HG03108 (cell line): ENCODE results near the gene KAT7.
A peak's percentile ranks its signal among the peaks of the same experiment; 100 is the strongest.

ENCODE experiments used
- ATAC-seq: cut with Tn5 transposase; IDR thresholded peaks from one replicate; pipeline ENCODE4 v1.9.1; 2021; ENCODE audit warnings: moderate library complexity; ENCODE audit not compliant: unreplicated experiment

Gene KAT7

GRCh38 chr17:49760296-49760695 lies 28.2 kb upstream of the KAT7 start:
- ATAC-seq: no peak

DNA sequence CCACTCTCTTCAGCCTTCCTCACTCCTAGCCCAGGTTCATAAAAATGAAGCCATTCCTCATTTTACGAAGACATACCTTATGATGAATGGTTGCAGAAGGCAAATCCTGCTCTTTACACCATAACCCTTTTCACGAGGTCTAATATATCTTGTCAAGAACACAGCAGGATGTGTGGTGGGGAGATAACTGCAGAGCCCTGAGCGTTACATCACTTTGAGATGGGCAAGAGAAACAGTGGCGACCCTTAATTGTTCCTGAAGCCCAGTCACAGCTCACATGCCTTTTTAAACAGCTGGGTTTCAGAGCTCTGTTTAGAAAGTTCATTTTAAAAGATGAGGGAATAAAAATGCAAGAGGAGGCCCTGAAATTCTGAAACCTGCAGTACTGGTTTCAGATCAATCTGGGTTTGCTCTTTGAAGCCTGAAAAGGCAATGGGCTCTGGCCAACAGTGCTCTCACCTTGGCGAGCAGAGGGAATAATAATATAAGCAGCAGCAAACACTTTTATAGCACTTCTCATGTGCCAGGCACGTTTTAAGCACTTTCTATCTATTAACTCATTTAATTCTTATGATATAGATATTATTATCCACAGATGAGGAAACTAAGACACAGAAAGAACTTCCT lies 27.4 kb upstream of the KAT7 start:
- no peak for ATAC-seq

- ATAC-seq: no peak
These were observed 26.1 kb upstream of the KAT7 start for GRCh38 chr17:49762151-49762941.

DNA sequence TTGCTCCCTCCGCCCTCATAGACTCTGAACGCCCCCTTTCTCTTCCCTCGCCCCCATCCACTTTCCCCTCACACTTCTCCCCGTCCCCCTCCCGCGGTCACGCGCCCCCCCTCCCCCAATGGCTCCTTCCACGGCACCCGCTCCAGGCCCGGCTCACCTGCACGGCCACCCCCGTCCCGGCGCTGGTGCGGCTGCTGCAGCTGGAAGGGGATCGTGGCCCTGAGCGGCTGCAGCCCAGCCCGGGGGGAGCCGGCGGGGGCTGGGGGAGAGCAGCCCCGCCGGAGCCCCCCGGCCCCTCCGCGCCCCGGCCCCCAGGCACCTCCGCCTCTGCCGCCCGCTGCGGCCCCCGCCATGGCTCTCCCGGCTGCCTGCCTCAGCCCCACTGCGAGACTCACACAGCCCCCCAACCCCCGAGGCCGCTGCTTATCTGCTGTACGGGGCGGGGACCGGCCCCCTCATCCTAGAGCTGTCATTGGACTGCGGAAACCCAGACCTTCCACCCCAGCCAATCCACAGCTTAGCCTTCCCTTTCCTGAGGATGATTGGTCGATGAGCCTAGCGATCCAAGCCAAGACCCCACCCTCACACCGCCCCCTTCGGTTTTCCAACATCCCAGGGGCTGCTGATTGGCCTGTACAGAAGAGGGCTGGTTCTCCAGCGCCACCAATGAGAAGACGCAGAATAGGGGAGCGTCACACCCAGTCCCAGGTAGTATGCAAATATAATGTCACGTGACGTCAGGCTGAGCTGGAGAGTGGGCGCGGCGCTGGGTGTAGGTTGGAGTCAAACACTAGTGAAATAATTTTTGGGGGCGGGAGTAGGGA lies 24.5 kb upstream of the KAT7 start, which contains the start of gene FAM117A:
TSS of gene FAM117A (minus strand) at position 397 of the 824 bp plus-strand sequence. CDS start at position 353, 44 bp downstream.
- ATAC-seq: peak; percentile 92

- no peak for ATAC-seq
These were observed 23.8 kb upstream of the KAT7 start for GRCh38 chr17:49764559-49765180.

GRCh38 chr17:49766918-49767530 lies 21.5 kb upstream of the KAT7 start:
- ATAC-seq: no peak

DNA sequence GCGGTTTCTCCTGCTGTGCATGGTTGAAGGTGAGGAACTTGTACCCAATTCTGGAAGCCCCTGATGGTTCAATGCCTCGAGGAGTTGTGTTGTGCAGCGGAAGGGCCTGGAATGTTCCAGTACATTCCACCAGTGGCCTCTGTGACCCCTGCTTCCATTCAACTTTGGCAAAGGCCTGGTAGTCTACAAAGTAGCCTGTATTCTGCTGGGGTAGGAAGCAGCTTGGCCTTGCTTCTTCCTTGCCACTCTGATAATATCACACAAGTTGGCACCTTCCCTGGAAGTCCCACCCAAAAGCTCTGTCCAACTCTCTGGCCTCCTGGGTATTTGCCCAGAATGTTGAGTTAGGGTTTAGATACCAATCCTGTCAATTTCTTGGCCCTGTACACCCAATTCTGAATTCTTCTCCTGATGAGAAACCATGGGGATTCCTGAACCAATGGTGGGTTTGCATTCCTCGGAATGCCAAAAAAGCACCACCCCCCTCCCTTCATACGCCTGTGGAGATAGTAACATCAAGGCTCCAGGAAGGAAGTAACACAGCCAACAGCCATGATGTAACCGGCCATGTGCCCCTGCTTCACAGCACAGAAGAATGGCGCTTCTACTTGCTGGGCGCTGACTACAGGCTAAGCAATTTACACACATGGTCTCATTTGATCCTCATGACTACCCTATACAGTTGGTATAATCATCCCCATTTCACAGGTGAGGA lies 12.8 kb upstream of the KAT7 start:
- ATAC-seq: no peak

- ATAC-seq: no peak
These were observed 11.8 kb upstream of the KAT7 start for GRCh38 chr17:49776551-49777300.

GRCh38 chr17:49777563-49777962 lies 10.9 kb upstream of the KAT7 start:
- no peak for ATAC-seq

- no peak for ATAC-seq
These were observed 9.2 kb upstream of the KAT7 start for GRCh38 chr17:49779156-49779738.

DNA sequence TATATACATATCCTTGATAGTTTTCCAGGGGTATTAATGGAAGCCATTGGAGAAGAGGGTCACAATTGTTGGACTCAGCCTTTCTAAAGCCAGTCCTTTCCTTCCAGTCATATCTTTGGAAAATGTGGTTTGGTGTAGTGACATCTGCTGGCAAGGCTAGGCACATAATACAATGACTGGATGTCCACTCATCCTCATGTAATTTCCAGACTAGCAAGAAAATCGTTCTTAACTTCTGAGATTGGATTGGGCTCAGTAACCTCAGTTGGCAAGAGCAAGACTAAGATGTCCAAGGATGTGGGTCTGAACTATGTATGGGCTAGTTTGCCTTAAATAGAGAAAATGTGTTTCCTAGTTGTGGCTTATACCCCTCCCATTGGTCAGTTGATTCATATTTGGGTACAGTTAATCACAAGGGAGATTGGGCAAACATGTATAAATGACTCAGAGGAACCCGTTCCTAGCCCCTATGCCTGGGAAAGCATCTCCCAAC lies 8.7 kb upstream of the KAT7 start:
- no peak for ATAC-seq

GRCh38 chr17:49783071-49783715 lies 5.3 kb upstream of the KAT7 start:
- ATAC-seq: no peak

DNA sequence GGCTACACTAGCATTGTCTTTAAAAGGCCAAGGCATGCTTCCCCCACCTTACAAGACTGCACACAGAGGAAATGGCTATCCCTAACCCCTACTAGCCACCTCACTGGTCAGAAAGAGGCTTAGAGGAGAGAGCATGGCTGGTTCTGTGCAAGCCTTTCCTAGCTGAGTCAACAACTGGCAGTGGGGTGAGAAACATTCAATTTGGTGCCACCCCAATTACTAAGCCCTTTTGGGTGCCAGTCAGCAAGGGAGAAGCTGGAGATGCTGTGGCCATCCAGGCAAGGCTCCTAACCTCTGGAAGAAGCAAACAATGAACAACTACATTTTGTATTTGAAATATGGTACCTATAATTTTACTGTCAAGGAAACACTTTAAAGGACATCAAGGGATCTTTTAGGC lies 4.7 kb upstream of the KAT7 start:
- no peak for ATAC-seq

DNA sequence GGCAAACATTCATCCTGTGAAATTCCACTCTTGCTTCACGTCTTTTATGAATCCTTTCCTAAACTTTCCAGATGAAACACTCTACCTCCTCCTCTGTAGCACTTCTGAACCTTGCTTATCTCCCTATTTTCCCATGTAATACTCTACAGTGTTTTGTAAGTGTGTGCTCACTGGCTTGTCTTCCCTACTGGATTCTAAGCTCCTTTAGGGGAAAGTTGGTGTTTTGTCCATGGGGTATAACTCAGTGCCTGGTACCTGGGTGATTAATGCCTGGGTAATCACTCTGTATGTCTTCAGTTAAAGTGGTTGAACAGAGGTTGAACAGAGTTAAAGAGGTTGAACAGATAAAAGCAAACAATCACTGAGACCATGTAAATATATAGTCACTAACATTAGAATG lies 3.8 kb upstream of the KAT7 start:
- ATAC-seq: no peak

GRCh38 chr17:49787884-49788477 lies 500 bp upstream of the KAT7 start:
- no peak for ATAC-seq

- no peak for ATAC-seq
These were observed 730 bp downstream of the KAT7 start for GRCh38 chr17:49789243-49789578.

GRCh38 chr17:49793309-49793708 lies 4.8 kb downstream of the KAT7 start:
- ATAC-seq: no peak

DNA sequence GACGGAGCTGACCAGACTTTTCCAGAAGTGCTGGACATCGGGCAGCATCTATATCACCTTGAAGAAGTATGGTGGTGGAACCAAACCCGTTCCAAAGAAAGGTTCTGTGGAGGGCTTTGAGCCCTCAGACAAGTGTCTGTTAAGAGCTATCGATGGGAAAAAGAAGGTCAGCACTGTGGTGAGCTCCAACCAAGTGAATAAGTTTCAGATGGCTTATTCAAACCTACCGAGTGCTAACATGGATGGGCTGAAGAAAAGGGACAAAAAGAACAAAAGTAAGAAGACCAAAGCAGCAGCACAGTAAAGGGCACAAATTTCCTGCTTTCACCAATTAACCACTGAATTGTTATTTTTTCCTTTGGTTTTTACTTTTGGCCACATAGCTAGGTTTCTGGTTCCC lies 6.9 kb downstream of the KAT7 start:
- ATAC-seq: no peak
